Osteoblast (primary cell): Measurements from ENCODE around the gene UBE2D4. TPM values are rescaled to one million over a fixed set of nuclear protein-coding genes. Genes with fewer than 3 reads are reported as not detected.

ENCODE experiments used
- DNase-seq: peaks from one replicate; pipeline ENCODE4 v3.0.0; 2011; ENCODE audit warnings: low spot score, mixed read lengths; ENCODE audit not compliant: insufficient read length; ENCODE audit errors: missing footprints
- H2AFZ ChIP-seq: 2 replicates; pipeline ENCODE4 v1.6.0; 2011; ENCODE audit warnings: mild to moderate bottlenecking, low read length
- H3K27ac ChIP-seq: 2 replicates; pipeline ENCODE4 v1.5.1; 2011; ENCODE audit warnings: mild to moderate bottlenecking, low read depth, low read length, moderate library complexity
- H3K27me3 ChIP-seq: 2 replicates; pipeline ENCODE4 v1.6.0; 2012; ENCODE audit warnings: mild to moderate bottlenecking, control low read depth, inconsistent platforms, low read length, moderate library complexity; ENCODE audit not compliant: insufficient read depth
- H3K36me3 ChIP-seq: 2 replicates; pipeline ENCODE4 v1.5.1; 2011; ENCODE audit warnings: mild to moderate bottlenecking, low read length, control low read depth, moderate library complexity; ENCODE audit not compliant: insufficient read depth
- H3K4me1 ChIP-seq: 2 replicates; pipeline ENCODE4 v1.5.1; 2011; ENCODE audit warnings: mild to moderate bottlenecking, low read length, control low read depth, moderate library complexity; ENCODE audit not compliant: insufficient read depth
- H3K4me2 ChIP-seq: 2 replicates; pipeline ENCODE4 v1.6.0; 2011; ENCODE audit warnings: mild to moderate bottlenecking, low read length; ENCODE audit not compliant: insufficient read depth
- H3K4me3 ChIP-seq: fragments of 200-600 bp; sonication (generic); 3 replicates; pipeline ENCODE4 v1.5.1; 2012; ENCODE audit warnings: mild to moderate bottlenecking, low read length, inconsistent platforms; ENCODE audit not compliant: insufficient read depth
- H3K79me2 ChIP-seq: 2 replicates; pipeline ENCODE4 v1.6.0; 2012; ENCODE audit warnings: mild to moderate bottlenecking, low read length, control low read depth, inconsistent platforms; ENCODE audit not compliant: insufficient read depth
- H3K9me3 ChIP-seq: 2 replicates; pipeline ENCODE4 v1.5.1; 2011; ENCODE audit warnings: low read depth, low read length, control low read depth
- H4K20me1 ChIP-seq: 2 replicates; pipeline ENCODE4 v1.6.0; 2012; ENCODE audit warnings: mild to moderate bottlenecking, low read length, control low read depth; ENCODE audit not compliant: insufficient read depth
- CTCF ChIP-seq: IDR thresholded peaks from 2 replicates; pipeline ENCODE4 v1.5.1; 2011; ENCODE audit warnings: mild to moderate bottlenecking, low read depth, low read length, moderate library complexity; ENCODE audit errors: extremely low read depth
- total RNA-seq: library from RNA; depleted of rRNA; stranded (reverse); fragments of >200 nt; gene quantifications from 2 replicates; pipeline ENCODE4 v1.2.3, GENCODE V29; 2012

The UBE2D4 gene
- total RNA-seq, 1 donor = 19.2 TPM

- Histone ChIP-seq H3K4me1 (peaks cover 37% of the 10 kb centered on the region), H3K27me3 (no peaks in the 10 kb centered on the region), H3K79me2 (peaks cover 54% of the 10 kb centered on the region), H3K27ac (peak overlapping the region; percentile 13), H3K9me3 (no peaks in the 10 kb centered on the region), H2AFZ (no peak overlapping the region), H3K4me3 (no peak overlapping the region), H3K36me3 (peaks cover 52% of the 10 kb centered on the region), H4K20me1 (peaks cover 10% of the 10 kb centered on the region), H3K4me2 (no peak overlapping the region)
- no peak for DNase-seq
- TF ChIP-seq CTCF = no peak
Measured at GRCh38 chr7:43884617-43885016, 41.6 kb upstream of the UBE2D4 start.

- no peak for TF ChIP-seq CTCF
- H3K27me3 ChIP-seq = no peaks in the 10 kb centered on the region
- H3K36me3 ChIP-seq = peaks cover 28% of the 10 kb centered on the region
- H4K20me1 ChIP-seq = peaks cover 37% of the 10 kb centered on the region
- H3K27ac ChIP-seq = peak overlapping the region; percentile 10
- peaks cover 88% of the 10 kb centered on the region for H3K79me2 ChIP-seq
- H2AFZ ChIP-seq = no peak overlapping the region
- DNase-seq = no peak
- no peaks in the 10 kb centered on the region for H3K9me3 ChIP-seq
- no peak overlapping the region for H3K4me3 ChIP-seq
- peaks cover 11% of the 10 kb centered on the region for H3K4me1 ChIP-seq
- H3K4me2 ChIP-seq = no peak overlapping the region
Measured at GRCh38 chr7:43888993-43889945, 37.0 kb upstream of the UBE2D4 start.

GRCh38 chr7:43890468-43890867 lies 35.8 kb upstream of the UBE2D4 start:
- Histone ChIP-seq H3K9me3 (no peaks in the 10 kb centered on the region), H2AFZ (no peak overlapping the region), H3K4me2 (no peak overlapping the region), H4K20me1 (peaks cover 45% of the 10 kb centered on the region), H3K27ac (no peak overlapping the region), H3K4me3 (no peak overlapping the region), H3K36me3 (peaks cover 17% of the 10 kb centered on the region), H3K79me2 (peaks cover 89% of the 10 kb centered on the region), H3K4me1 (peaks cover 11% of the 10 kb centered on the region), H3K27me3 (no peaks in the 10 kb centered on the region)
- no peak for DNase-seq
- TF ChIP-seq CTCF = no peak
